ENCODE data around the gene STARD8.

The STARD8 gene

DNA sequence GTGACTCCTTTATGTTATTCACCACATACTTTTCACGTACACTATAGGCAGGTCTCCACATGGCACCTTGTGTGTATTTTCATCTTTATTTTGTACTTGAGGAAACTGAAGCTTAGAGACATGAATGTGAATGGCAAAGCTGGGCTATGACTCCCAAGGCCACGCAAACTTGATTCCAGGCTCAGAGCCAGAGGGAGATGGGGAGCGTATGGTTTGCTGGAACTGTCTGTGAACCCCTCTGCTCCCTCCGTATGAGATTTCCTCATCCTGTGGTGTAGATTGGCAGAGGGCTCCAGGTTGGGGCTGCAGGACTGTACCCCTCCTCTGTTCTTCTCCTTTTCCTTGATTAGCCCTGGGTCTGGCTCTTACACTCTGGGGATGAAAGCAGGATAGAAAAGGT, 16.1 kb upstream of the STARD8 start:
- no peaks in the 10 kb centered on the region for H3K27me3 ChIP-seq (ENCODE audit: insufficient read depth, insufficient read length)
- no peaks in the 10 kb centered on the region for H3K36me3 ChIP-seq (ENCODE audit: insufficient read depth, insufficient read length, low read length)
- H3K4me3 ChIP-seq (ENCODE audit: insufficient read length, low read depth), result no peak overlapping the region
- TF ChIP-seq YY1 (IDR thresholded peaks at IDR 0.05; ENCODE audit: insufficient read depth, insufficient read length), result no peak
- TF ChIP-seq ZNF274 (IDR thresholded peaks at IDR 0.05; ENCODE audit: low read depth, low read length), result no peak
- no peak for TF ChIP-seq SUZ12 (IDR thresholded peaks at IDR 0.05; ENCODE audit: extremely low read depth, insufficient read depth, insufficient read length)
- H3K9ac ChIP-seq (ENCODE audit: insufficient read length, low read depth), result no peak overlapping the region
- H3K4me1 ChIP-seq (ENCODE audit: insufficient read depth, insufficient read length), result no peaks in the 10 kb centered on the region
- no peaks in the 10 kb centered on the region for H3K9me3 ChIP-seq (ENCODE audit: insufficient read depth, low read length)
- DNase-seq (ENCODE audit: low read depth, low spot score), result no peak

DNA sequence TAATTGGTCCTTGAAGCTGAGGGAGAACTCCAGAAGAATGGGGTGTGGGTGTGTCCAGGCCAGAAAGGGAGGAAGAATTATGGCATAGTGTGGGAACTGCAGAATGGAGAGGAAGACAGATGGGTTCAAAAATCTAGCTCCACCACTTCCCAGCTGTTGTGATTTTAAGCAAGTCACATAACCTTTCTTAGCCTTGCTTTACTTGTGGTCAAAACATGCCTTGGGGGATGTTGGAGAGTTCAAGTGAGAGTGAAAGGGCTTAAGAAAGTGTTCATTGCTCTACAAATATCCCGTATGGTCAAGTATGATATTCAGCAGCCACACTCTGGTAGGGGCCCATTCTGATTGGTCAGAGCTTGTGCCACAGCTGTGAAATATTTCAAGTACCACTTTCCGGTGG, 15.0 kb upstream of the STARD8 start:
- Histone ChIP-seq H3K36me3 (ENCODE audit: insufficient read depth, insufficient read length, low read length) (no peaks in the 10 kb centered on the region), H3K4me1 (ENCODE audit: insufficient read depth, insufficient read length) (no peaks in the 10 kb centered on the region), H3K4me3 (ENCODE audit: insufficient read length, low read depth) (no peak overlapping the region), H3K9me3 (ENCODE audit: insufficient read depth, low read length) (no peaks in the 10 kb centered on the region), H3K9ac (ENCODE audit: insufficient read length, low read depth) (no peak overlapping the region), H3K27me3 (ENCODE audit: insufficient read depth, insufficient read length) (no peaks in the 10 kb centered on the region)
- TF ChIP-seq YY1 (IDR thresholded peaks at IDR 0.05; ENCODE audit: insufficient read depth, insufficient read length) (no peak), SUZ12 (IDR thresholded peaks at IDR 0.05; ENCODE audit: extremely low read depth, insufficient read depth, insufficient read length) (no peak), ZNF274 (IDR thresholded peaks at IDR 0.05; ENCODE audit: low read depth, low read length) (no peak)
- DNase-seq (ENCODE audit: low read depth, low spot score), result no peak

- H3K9me3 ChIP-seq (ENCODE audit: insufficient read depth, low read length), result no peaks in the 10 kb centered on the region
- H3K9ac ChIP-seq (ENCODE audit: insufficient read length, low read depth), result no peak overlapping the region
- DNase-seq (ENCODE audit: low read depth, low spot score), result no peak
- no peaks in the 10 kb centered on the region for H3K36me3 ChIP-seq (ENCODE audit: insufficient read depth, insufficient read length, low read length)
- TF ChIP-seq SUZ12 (IDR thresholded peaks at IDR 0.05; ENCODE audit: extremely low read depth, insufficient read depth, insufficient read length) (no peak), YY1 (IDR thresholded peaks at IDR 0.05; ENCODE audit: insufficient read depth, insufficient read length) (no peak), ZNF274 (IDR thresholded peaks at IDR 0.05; ENCODE audit: low read depth, low read length) (no peak)
- no peaks in the 10 kb centered on the region for H3K4me1 ChIP-seq (ENCODE audit: insufficient read depth, insufficient read length)
- no peak overlapping the region for H3K4me3 ChIP-seq (ENCODE audit: insufficient read length, low read depth)
- no peaks in the 10 kb centered on the region for H3K27me3 ChIP-seq (ENCODE audit: insufficient read depth, insufficient read length)
Observed at GRCh38 chrX:68633981-68634380, 13.5 kb upstream of the STARD8 start.

- no peaks in the 10 kb centered on the region for H3K36me3 ChIP-seq (ENCODE audit: insufficient read depth, insufficient read length, low read length)
- no peak overlapping the region for H3K4me3 ChIP-seq (ENCODE audit: insufficient read length, low read depth)
- no peak overlapping the region for H3K9ac ChIP-seq (ENCODE audit: insufficient read length, low read depth)
- H3K4me1 ChIP-seq (ENCODE audit: insufficient read depth, insufficient read length), result no peaks in the 10 kb centered on the region
- TF ChIP-seq SUZ12 (IDR thresholded peaks at IDR 0.05; ENCODE audit: extremely low read depth, insufficient read depth, insufficient read length) (no peak), ZNF274 (IDR thresholded peaks at IDR 0.05; ENCODE audit: low read depth, low read length) (no peak), YY1 (IDR thresholded peaks at IDR 0.05; ENCODE audit: insufficient read depth, insufficient read length) (no peak)
- DNase-seq (ENCODE audit: low read depth, low spot score), result no peak
- no peaks in the 10 kb centered on the region for H3K27me3 ChIP-seq (ENCODE audit: insufficient read depth, insufficient read length)
- H3K9me3 ChIP-seq (ENCODE audit: insufficient read depth, low read length), result no peaks in the 10 kb centered on the region
Observed at GRCh38 chrX:68634649-68635227, 12.7 kb upstream of the STARD8 start.

DNA sequence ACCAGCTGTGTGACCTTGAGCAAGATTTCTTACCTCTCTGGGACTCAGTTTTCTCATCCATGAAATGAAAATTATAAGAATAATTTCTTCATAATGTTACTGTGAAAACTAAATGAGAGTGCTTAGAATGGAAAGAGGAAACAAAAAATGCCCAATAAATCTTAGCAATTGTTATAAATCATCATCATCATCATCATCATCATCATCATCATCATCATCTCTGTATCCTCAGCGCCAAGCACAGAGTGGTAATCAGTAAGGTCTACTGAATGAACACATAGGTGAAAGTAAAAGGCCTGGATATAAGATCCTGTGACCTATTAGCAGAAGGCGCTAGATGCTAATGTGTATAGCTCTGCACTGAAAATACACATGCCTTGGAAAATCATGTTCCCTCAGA, 6.8 kb upstream of the STARD8 start:
- Histone ChIP-seq H3K4me1 (ENCODE audit: insufficient read depth, insufficient read length) (no peaks in the 10 kb centered on the region), H3K9ac (ENCODE audit: insufficient read length, low read depth) (no peak overlapping the region), H3K9me3 (ENCODE audit: insufficient read depth, low read length) (no peaks in the 10 kb centered on the region), H3K27me3 (ENCODE audit: insufficient read depth, insufficient read length) (no peaks in the 10 kb centered on the region), H3K4me3 (ENCODE audit: insufficient read length, low read depth) (no peak overlapping the region), H3K36me3 (ENCODE audit: insufficient read depth, insufficient read length, low read length) (no peaks in the 10 kb centered on the region)
- TF ChIP-seq SUZ12 (IDR thresholded peaks at IDR 0.05; ENCODE audit: extremely low read depth, insufficient read depth, insufficient read length) (no peak), YY1 (IDR thresholded peaks at IDR 0.05; ENCODE audit: insufficient read depth, insufficient read length) (no peak), ZNF274 (IDR thresholded peaks at IDR 0.05; ENCODE audit: low read depth, low read length) (no peak)
- no peak for DNase-seq (ENCODE audit: low read depth, low spot score)

GRCh38 chrX:68644861-68645260, 2.6 kb upstream of the STARD8 start:
- TF ChIP-seq YY1 (IDR thresholded peaks at IDR 0.05; ENCODE audit: insufficient read depth, insufficient read length) (no peak), ZNF274 (IDR thresholded peaks at IDR 0.05; ENCODE audit: low read depth, low read length) (no peak), SUZ12 (IDR thresholded peaks at IDR 0.05; ENCODE audit: extremely low read depth, insufficient read depth, insufficient read length) (no peak)
- Histone ChIP-seq H3K36me3 (ENCODE audit: insufficient read depth, insufficient read length, low read length) (no peaks in the 10 kb centered on the region), H3K9ac (ENCODE audit: insufficient read length, low read depth) (no peak overlapping the region), H3K4me1 (ENCODE audit: insufficient read depth, insufficient read length) (peaks cover 9% of the 10 kb centered on the region), H3K4me3 (ENCODE audit: insufficient read length, low read depth) (no peak overlapping the region), H3K9me3 (ENCODE audit: insufficient read depth, low read length) (no peaks in the 10 kb centered on the region), H3K27me3 (ENCODE audit: insufficient read depth, insufficient read length) (no peaks in the 10 kb centered on the region)
- no peak for DNase-seq (ENCODE audit: low read depth, low spot score)

DNA sequence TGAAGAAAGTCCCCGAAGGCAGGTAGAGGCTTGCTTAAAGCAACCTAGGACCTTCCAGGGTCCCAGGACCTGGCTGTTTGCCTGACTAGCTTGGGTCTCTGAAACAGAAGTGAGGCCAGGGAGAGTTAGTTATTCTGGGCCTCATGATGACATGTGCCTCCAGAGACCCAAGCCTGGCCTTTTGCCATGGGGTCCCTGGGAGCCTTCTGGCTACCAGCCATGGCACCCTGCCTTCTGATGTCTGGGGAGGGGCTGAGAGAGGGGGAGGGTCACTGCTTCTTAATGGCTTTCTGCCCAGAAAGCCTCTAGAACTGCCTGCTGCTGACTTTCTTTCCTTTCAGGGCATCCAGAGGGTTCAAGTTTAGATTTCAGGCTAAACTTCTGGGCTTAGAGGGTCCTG, 1.0 kb upstream of the STARD8 start:
- DNase-seq (ENCODE audit: low read depth, low spot score), result no peak
- Histone ChIP-seq H3K4me1 (ENCODE audit: insufficient read depth, insufficient read length) (peaks cover 14% of the 10 kb centered on the region), H3K9ac (ENCODE audit: insufficient read length, low read depth) (no peak overlapping the region), H3K36me3 (ENCODE audit: insufficient read depth, insufficient read length, low read length) (peaks cover 3% of the 10 kb centered on the region), H3K27me3 (ENCODE audit: insufficient read depth, insufficient read length) (no peaks in the 10 kb centered on the region), H3K4me3 (ENCODE audit: insufficient read length, low read depth) (no peak overlapping the region), H3K9me3 (ENCODE audit: insufficient read depth, low read length) (no peaks in the 10 kb centered on the region)
- no peak for TF ChIP-seq YY1 (IDR thresholded peaks at IDR 0.05; ENCODE audit: insufficient read depth, insufficient read length)
- TF ChIP-seq ZNF274 (IDR thresholded peaks at IDR 0.05; ENCODE audit: low read depth, low read length), result no peak
- no peak for TF ChIP-seq SUZ12 (IDR thresholded peaks at IDR 0.05; ENCODE audit: extremely low read depth, insufficient read depth, insufficient read length)

Data from NT2/D1 (cell line).